Fibroblast of skin of scalp (primary cell): ENCODE measurements around the gene SMIM10.
"Not testable (repeated sequence)": the region's sequence is repeated elsewhere in the genome, so short reads cannot be mapped to it uniquely, and the experiment has no call there.

Source experiments
- DNase-seq: peaks from one replicate; pipeline ENCODE4 v3.0.0-alpha.2; 2013

The SMIM10 gene

GRCh38 chrX:135015523-135016245 lies 24.9 kb downstream of the SMIM10 start:
- no peak for DNase-seq

DNA sequence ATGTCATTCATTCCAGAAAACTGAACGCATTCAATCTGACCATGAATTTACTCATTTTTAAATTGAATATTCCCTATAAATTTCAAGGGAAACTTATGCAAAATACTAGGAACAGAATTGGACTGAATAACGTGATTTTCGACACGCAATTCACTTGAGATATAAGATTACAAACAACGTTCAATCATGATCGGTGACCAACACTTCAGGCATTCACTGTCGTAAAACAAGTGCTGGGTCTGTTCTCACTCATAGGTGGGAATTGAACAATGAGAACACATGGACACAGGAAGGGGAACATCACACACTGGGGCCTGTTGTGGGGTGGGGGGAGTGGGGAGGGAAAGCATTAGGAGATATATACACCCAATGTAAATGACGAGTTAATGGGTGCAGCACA lies 29.1 kb downstream of the SMIM10 start:
- DNase-seq, result not testable (repeated sequence)

- not testable (repeated sequence) for DNase-seq
Measured at GRCh38 chrX:135023791-135024190, 33.0 kb downstream of the SMIM10 start.

DNA sequence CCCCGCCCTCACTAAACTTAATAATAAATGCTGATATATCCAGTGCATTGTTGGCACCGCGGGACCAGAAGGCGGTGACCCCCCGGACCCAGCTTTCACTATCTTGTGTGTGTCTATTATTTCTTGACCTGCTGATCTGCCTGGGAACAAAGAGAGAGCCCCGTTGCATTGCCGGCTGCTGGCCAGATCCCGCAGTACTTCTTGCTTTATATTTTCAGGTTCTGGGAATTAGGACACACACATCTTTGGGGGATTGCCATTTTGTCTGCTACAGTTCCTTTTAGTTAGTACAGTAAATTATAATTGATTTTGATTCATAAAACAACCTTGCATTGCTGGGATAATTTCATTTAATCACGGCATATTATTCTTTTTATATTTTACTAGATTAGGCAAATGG lies 33.7 kb downstream of the SMIM10 start:
- DNase-seq, result no peak

- not testable (repeated sequence) for DNase-seq
Measured at GRCh38 chrX:135030207-135030963, 39.6 kb downstream of the SMIM10 start.

- not testable (repeated sequence) for DNase-seq
Measured at GRCh38 chrX:135041149-135042123, 50.6 kb downstream of the SMIM10 start.
